Panc1 (cell line): ENCODE data around the gene ABCA7.

Experiments used
- CTCF ChIP-seq: fragments of 450-650 bp; IDR thresholded peaks from 2 replicates; pipeline ENCODE4 v1.5.1; 2017; ENCODE audit warnings: mild to moderate bottlenecking
- POLR2AphosphoS5 ChIP-seq: IDR thresholded peaks from 2 replicates; pipeline ENCODE4 v1.6.1; 2012; ENCODE audit warnings: mild to moderate bottlenecking, low read depth, low read length, moderate library complexity

GRCh38 chr19:1111641-1112267 lies 71.8 kb downstream of the ABCA7 start:
- no peak for TF ChIP-seq POLR2AphosphoS5
- TF ChIP-seq CTCF: no peak
